Aorta (tissue), 5 donors: ENCODE measurements around the gene PCK2. TPM values are rescaled to one million over a fixed set of nuclear protein-coding genes. Genes with fewer than 3 reads are reported as not detected.
A peak's percentile ranks its signal among the peaks of the same experiment; 100 is the strongest.

Experiments used
- ATAC-seq: fragments of 200-7000 bp; cut with Tn5 transposase; one replicate; pipeline ENCODE4 v1.9.1; 2022; ENCODE audit warnings: moderate library complexity; ENCODE audit not compliant: low FRiP score
- DNase-seq, 2 donors: peaks; one replicate each; pipeline ENCODE4 v3.0.0-alpha.2; 2020
- H3K27ac ChIP-seq, 2 donors: one replicate each; pipeline ENCODE4 v1.5.1; 2013; ENCODE audit warnings: low read length in 2 of 2, mild to moderate bottlenecking in 2 of 2, moderate library complexity in 2 of 2, control low read depth in 1 of 2, inconsistent platforms in 1 of 2, low read depth in 1 of 2
- H3K27me3 ChIP-seq, 2 donors: one replicate each; pipeline ENCODE4 v1.6.1; 2013; ENCODE audit warnings: control low read depth in 1 of 2, low read length in 1 of 2, mild to moderate bottlenecking in 1 of 2, moderate library complexity in 1 of 2; ENCODE audit not compliant: insufficient read depth in 2 of 2, control insufficient read depth in 1 of 2
- H3K36me3 ChIP-seq, 2 donors: one replicate each; pipeline ENCODE4 v1.6.1; 2013; ENCODE audit warnings: control low read depth in 1 of 2, low read length in 1 of 2, mild to moderate bottlenecking in 1 of 2; ENCODE audit not compliant: insufficient read depth in 2 of 2, control insufficient read depth in 1 of 2
- H3K4me1 ChIP-seq, 2 donors: one replicate each; pipeline ENCODE4 v1.6.1; 2013; ENCODE audit warnings: low read length in 2 of 2, control low read depth in 1 of 2, mild to moderate bottlenecking in 1 of 2, moderate library complexity in 1 of 2; ENCODE audit not compliant: insufficient read depth in 2 of 2, control insufficient read depth in 1 of 2
- H3K4me3 ChIP-seq, 2 donors: one replicate each; pipeline ENCODE4 v1.5.1; 2013; ENCODE audit warnings: low read length in 2 of 2, control low read depth in 1 of 2, mild to moderate bottlenecking in 1 of 2
- H3K9me3 ChIP-seq: one replicate; pipeline ENCODE4 v1.6.1; 2013; ENCODE audit warnings: mild to moderate bottlenecking, low read length; ENCODE audit not compliant: control insufficient read depth
- WGBS, 2 donors: extraction: QIAGEN DNeasy Blood & Tissue Kit; methylation state at CpG; one replicate each; pipeline ENCODE4 v1.1.7; 2013; 5-methylcytosine and 5-hydroxymethylcytosine counted together
- intact Hi-C, 2 donors: fragments of 100-400 bp; cut with DNase I; formaldehyde crosslinking; loops; one replicate each; pipeline versions ENCODE4 v1.14.2 to v1.15.0; 2022
- polyA plus RNA-seq, 2 donors: library from polyadenylated mRNA; stranded (reverse); fragments of 200-250 nt; gene quantifications; one replicate each; pipeline ENCODE4 v1.2.3, GENCODE V29; 2013
- total RNA-seq, 2 donors: library from RNA; stranded (reverse); fragmentation: NEBNext Ultra II Directional; extraction: Animal tissue kit (Norgen Biotek cat#: 25700); gene quantifications; one replicate each; pipeline ENCODE4 v1.2.1, GENCODE V29; 2021
- donor health status: healthy with polysubstance abuse.
- donor health status: Bipolar disorder and iron deficiency.
- donor health status: DM: no; HTN: no; CAD: no.
- donor health status: DM: no; HTN: no; CAD: no.
- donor health status: DM: yes; HTN: yes; CAD: no.

PCK2 gene
- total and polyA plus RNA-seq, 4 donors: 14.7 to 82.5 (median 21.1) TPM

DNA sequence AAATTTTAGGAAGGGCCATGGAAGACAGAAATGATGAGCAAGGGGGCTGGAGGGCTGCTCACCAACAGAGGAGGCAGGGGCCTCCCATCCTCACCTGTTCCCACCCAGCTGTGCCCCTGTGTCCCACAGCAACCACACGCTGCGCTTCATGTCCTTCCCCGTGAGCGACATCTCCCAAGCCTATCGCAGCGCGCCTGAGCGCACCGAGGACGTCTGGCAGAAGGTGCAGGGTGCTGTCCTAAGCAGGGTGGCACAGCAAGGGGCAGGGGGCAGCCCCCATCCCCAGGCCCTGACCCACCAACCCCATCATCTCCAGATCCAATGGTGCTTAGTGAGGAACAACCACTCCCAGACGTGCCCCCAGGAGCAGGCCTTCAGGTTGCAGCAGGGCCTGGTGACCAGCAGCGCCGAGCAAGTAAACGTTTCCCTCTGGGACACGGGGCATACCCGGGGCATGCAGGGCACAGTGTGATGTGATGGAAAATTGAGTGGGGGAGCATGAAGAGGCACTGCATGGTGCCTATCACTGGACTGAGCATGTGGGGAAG, 34.2 kb upstream of the PCK2 start:
- no peaks in the 10 kb centered on the region for H3K4me1 ChIP-seq
- no peaks in the 10 kb centered on the region for H3K27me3 ChIP-seq
- intact Hi-C loops: loop anchor here in 1 of 2 donors (2.0 to 5.0 kb wide), 2 partner anchors 31 to 47 kb away; no protein-coding TSS in a partner anchor
- ATAC-seq (no peak), DNase-seq (peak in 1 of 2 donors; percentile 66)
- H3K4me3 ChIP-seq: no peak overlapping the region
- no peak overlapping the region for H3K27ac ChIP-seq
- no peaks in the 10 kb centered on the region for H3K36me3 ChIP-seq
- no peaks in the 10 kb centered on the region for H3K9me3 ChIP-seq
- 92 to 93% methylated on average over 16 of the region's 16 CpGs for WGBS, 2 donors

DNA sequence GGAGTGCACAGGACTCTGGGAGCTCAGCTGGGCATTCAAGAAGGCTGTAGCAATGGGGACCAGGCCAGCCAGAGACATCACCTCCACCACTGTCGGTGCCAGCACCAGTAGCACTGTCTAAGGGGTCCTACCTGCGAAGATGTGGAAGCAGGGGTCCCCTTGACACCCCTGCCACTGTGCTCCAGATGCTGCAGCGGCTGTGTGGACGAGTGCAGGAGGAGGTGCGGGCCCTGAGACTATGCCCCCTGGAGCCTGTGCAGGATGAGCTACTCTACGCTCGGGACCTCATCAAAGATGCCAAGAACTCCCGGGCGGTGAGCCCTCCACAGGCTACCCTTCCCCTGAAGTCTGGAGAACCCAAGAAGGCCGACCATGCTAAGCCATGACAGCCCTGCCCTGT, 33.7 kb upstream of the PCK2 start:
- Histone ChIP-seq H3K36me3 (no peaks in the 10 kb centered on the region), H3K4me3 (no peak overlapping the region), H3K4me1 (no peaks in the 10 kb centered on the region), H3K9me3 (no peaks in the 10 kb centered on the region), H3K27me3 (no peaks in the 10 kb centered on the region), H3K27ac (no peak overlapping the region)
- intact Hi-C loops: no loop called here
- ATAC-seq: no peak
- no peak for DNase-seq
- 91 to 92% methylated on average over 10 of the region's 10 CpGs for WGBS, 2 donors

DNA sequence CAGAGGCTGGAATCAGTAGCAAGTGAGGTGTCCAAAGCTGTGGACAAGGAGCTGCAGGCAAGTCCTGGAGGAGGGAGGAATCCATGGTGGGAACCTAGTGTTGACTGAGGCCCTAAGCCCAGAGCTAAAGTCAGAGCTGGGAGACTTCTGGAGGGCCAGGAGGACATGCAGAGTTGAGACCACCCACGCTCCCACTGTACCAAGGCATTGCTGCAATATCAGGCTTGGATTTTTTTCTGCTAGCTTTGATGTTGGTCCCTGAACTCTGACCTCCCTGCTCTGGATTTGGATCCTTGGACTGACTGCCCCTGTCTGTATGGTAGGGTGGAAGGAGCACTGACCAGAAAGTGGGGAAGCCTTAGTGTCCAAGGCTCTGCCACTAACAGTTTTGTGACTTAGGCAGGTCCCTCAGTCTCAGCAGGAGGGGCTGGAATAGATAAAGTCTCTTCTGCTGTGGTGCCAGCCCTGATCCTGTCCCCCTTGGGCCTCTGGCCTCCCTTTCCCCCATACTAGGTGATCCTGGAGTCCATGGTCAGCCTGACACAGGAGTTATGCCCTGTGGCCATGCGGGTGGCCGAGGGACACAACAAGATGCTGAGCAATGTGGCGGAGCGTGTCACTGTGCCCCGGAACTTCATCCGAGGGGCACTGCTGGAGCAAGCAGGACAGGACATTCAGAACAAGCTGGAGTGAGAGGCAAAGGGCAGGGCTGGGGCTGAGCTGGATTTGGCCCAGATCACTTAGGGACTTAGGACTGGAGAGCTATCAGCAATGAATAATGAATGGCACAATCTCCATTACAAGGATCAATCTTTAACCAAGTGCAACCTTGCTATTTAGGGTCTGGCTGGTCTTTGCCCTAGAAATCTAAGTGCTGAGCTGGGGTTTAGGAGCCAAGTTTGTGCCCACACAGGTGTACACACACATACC, 32.9 kb upstream of the PCK2 start:
- 92 to 96% methylated on average over 7 of the region's 7 CpGs for WGBS, 2 donors
- Histone ChIP-seq H3K4me1 (no peaks in the 10 kb centered on the region), H3K36me3 (no peaks in the 10 kb centered on the region), H3K4me3 (no peak overlapping the region), H3K9me3 (no peaks in the 10 kb centered on the region), H3K27me3 (no peaks in the 10 kb centered on the region), H3K27ac (no peak overlapping the region)
- no peak for DNase-seq
- intact Hi-C loops: no loop called here
- ATAC-seq: no peak

DNA sequence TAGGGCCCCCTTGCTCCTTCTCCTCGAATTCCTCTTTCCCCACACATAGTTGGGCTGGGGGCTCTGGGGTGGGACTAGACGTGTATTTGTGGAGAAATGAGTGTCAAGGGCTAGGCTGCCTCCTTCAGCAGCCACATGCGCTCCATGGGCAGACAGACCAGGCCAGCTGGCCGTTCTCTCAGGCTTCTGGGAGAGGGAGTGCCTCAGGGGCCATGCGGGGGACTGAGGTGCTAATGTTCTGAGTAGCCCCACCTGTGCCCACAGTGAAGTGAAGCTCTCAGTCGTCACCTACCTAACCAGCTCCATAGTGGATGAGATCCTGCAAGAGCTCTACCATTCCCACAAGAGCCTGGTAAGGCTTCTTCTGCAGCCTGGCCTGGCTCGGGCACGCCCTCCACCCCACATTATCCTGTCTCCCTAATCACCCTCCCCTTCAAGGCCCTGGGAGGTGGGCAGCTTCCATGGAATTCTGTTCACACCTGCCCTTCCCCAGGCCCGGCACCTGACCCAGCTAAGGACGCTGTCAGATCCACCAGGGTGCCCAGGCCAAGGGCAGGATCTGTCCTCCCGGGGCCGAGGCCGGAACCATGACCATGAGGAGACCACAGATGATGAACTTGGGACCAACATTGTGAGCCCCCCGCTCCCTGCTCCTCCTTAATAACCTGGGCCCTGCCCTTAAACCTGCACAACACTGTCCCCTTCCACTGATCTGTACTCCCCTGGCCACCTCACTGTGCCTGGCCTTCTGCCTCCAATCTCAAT, 31.7 kb upstream of the PCK2 start:
- DNase-seq: no peak
- Histone ChIP-seq H3K9me3 (no peaks in the 10 kb centered on the region), H3K36me3 (no peaks in the 10 kb centered on the region), H3K27me3 (no peaks in the 10 kb centered on the region), H3K4me3 (no peak overlapping the region), H3K27ac (no peak overlapping the region), H3K4me1 (no peaks in the 10 kb centered on the region)
- WGBS, 2 donors: 90 to 92% methylated on average over 14 of the region's 14 CpGs
- ATAC-seq: no peak
- intact Hi-C loops: no loop called here

DNA sequence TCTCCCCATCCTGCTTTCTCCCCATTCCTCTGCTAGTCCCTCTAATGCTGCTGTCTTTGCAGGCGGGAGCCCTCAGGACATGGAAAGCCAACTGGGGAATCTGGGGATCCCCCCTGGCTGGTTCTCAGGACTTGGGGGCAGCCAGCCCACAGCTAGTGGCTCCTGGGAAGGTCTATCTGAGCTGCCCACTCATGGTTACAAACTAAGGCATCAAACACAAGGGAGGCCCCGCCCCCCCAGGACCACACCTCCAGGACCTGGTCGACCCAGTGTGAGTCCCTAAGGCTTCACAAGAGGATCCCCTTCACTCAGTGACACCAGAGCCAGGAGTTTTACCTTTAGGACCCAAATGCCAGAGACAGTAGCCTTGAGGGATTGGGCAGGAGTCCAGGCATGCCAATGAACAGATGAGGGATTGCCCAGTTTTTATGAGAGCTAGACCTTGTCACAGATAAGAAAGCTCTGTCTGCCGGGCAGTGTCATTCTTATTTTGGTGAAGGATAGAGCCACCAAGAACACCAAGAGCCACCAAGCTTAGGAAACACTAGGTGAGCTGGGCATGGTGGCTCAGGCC, 30.8 kb upstream of the PCK2 start:
- DNase-seq: no peak
- no peaks in the 10 kb centered on the region for H3K4me1 ChIP-seq
- intact Hi-C loops: no loop called here
- WGBS, 2 donors: 82 to 87% methylated on average over 4 of the region's 4 CpGs
- no peak overlapping the region for H3K4me3 ChIP-seq
- ATAC-seq: no peak
- no peaks in the 10 kb centered on the region for H3K36me3 ChIP-seq
- no peak overlapping the region for H3K27ac ChIP-seq
- H3K27me3 ChIP-seq: no peaks in the 10 kb centered on the region
- H3K9me3 ChIP-seq: no peaks in the 10 kb centered on the region

DNA sequence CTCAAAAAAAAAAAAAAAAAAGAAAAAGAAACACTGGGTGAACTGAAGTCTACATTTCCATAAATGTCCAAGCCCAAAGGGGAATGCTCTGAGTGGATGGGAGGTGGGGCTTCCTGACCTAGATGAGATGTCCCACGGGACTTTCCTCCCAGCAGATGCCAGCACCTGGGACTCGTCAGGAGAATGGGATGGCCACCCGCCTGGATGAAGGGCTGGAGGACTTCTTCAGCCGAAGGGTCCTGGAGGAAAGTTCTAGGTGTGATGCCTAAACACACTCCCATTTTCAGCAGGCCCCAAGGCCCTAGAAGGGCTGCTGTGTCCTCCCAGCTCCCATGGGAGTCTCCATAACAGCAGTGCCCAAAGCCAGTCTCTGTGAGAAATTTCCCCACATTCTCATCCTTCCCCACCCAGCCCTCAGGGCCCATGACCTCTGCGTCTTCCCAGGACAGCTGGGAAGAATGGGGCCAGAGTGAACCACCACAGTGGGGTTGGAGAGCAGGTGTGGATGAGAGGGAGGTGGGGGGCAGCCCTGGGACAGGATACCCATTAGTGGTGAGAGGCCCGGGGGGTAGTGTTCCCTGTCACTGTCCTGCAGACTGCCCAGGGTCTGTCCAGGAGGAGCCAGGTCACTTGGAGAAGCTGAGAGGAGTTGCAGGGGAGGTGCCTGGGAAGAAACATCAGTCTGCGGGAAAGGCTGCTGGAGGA, 29.9 kb upstream of the PCK2 start:
- no peaks in the 10 kb centered on the region for H3K4me1 ChIP-seq

DNA sequence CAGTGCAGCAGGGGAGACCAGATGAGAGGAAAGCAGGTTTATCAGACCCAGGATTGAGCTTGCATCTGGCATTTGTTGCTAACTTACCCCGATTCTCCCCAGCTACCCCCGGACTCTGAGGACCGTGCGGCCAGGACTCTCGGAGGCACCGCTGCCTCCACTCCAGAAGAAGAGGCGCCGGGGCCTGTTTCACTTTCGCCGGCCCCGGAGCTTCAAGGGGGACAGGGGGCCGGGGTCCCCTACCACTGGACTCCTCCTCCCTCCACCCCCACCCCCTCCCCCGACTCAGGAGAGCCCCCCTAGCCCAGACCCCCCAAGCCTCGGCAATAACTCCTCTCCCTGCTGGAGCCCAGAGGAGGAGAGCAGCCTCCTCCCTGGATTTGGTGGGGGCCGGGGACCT, 29.3 kb upstream of the PCK2 start:
- no peaks in the 10 kb centered on the region for H3K9me3 ChIP-seq
- intact Hi-C loops: no loop called here
- no peak for DNase-seq
- H3K27me3 ChIP-seq: no peaks in the 10 kb centered on the region
- no peak overlapping the region for H3K27ac ChIP-seq
- H3K4me1 ChIP-seq: no peaks in the 10 kb centered on the region
- 90 to 93% methylated on average over 13 to 15 of the region's 15 CpGs for WGBS, 2 donors
- no peak overlapping the region for H3K4me3 ChIP-seq
- no peaks in the 10 kb centered on the region for H3K36me3 ChIP-seq
- no peak for ATAC-seq

More for the DNA sequence above, 29.9 kb upstream of the PCK2 start:
- no peaks in the 10 kb centered on the region for H3K36me3 ChIP-seq
- no peaks in the 10 kb centered on the region for H3K9me3 ChIP-seq
- intact Hi-C loops: no loop called here
- WGBS, 2 donors: 89 to 91% methylated on average over 7 of the region's 7 CpGs
- DNase-seq (peak in 1 of 2 donors; percentile 37), ATAC-seq (no peak)
- no peaks in the 10 kb centered on the region for H3K27me3 ChIP-seq
- H3K4me3 ChIP-seq: no peak overlapping the region
- H3K27ac ChIP-seq: no peak overlapping the region

DNA sequence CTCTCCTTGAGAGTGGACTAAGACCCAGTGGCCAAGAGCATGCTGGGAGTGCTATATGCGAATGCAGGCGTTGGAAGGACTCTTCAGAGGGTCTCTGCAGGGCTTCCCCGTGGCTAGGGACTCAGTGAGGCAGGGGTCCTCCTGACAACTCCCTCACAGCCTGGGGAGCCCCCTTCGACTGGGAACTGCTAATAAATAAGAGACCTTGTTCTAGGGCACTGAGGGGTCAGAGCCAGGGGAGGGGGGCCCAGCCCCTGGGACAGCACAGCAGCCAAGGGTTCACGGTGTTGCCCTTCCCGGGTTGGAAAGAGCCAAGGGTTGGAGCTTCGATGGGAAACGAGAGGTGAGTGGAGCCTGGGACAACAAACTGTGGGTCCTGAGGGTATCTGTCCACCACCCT, 28.7 kb upstream of the PCK2 start:
- no peaks in the 10 kb centered on the region for H3K27me3 ChIP-seq
- intact Hi-C loops: no loop called here
- H3K4me3 ChIP-seq: no peak overlapping the region
- no peaks in the 10 kb centered on the region for H3K36me3 ChIP-seq
- peak in 1 of 2 donors; percentile 42 for DNase-seq
- no peak for ATAC-seq
- WGBS, 2 donors: 76 to 79% methylated on average over 8 of the region's 8 CpGs
- no peak overlapping the region for H3K27ac ChIP-seq
- no peaks in the 10 kb centered on the region for H3K4me1 ChIP-seq
- no peaks in the 10 kb centered on the region for H3K9me3 ChIP-seq
